Measurements from ENCODE around the gene IRAK4.

Gene IRAK4

GRCh38 chr12:43766291-43766690, 7.5 kb downstream of the IRAK4 start:
- no peak for DNase-seq (ENCODE audit: low read depth in 2 of 2)

- DNase-seq (ENCODE audit: low read depth in 2 of 2), result no peak
Measured at GRCh38 chr12:43776498-43776897, 17.7 kb downstream of the IRAK4 start.

- no peak for DNase-seq (ENCODE audit: low read depth in 2 of 2)
Measured at GRCh38 chr12:43786899-43787693, 28.3 kb downstream of the IRAK4 start.

- no peak for DNase-seq (ENCODE audit: low read depth in 2 of 2)
Measured at GRCh38 chr12:43789941-43790340, 31.2 kb downstream of the IRAK4 start.

GRCh38 chr12:43795716-43796280, 37.0 kb downstream of the IRAK4 start:
- DNase-seq (ENCODE audit: low read depth in 2 of 2), result no peak

- DNase-seq (ENCODE audit: low read depth in 2 of 2), result no peak
Measured at GRCh38 chr12:43797561-43798217, 38.9 kb downstream of the IRAK4 start.

- DNase-seq (ENCODE audit: low read depth in 2 of 2), result no peak
Measured at GRCh38 chr12:43805149-43805859, 46.6 kb downstream of the IRAK4 start.

- peak; percentile 64 to 70 for DNase-seq (ENCODE audit: low read depth in 2 of 2)
Measured at GRCh38 chr12:43805860-43806736, 47.3 kb downstream of the IRAK4 start, which contains the start of gene TWF1. Gene TWF1, minus strand, starts transcription at chr12:43806317. Its CDS starts 72 bp downstream, at chr12:43806245.

- DNase-seq (ENCODE audit: low read depth in 2 of 2), result no peak
Measured at GRCh38 chr12:43806737-43807072, 48.0 kb downstream of the IRAK4 start.

GRCh38 chr12:43807386-43807785, 48.6 kb downstream of the IRAK4 start:
- DNase-seq (ENCODE audit: low read depth in 2 of 2), result no peak

GRCh38 chr12:43812057-43812456, 53.3 kb downstream of the IRAK4 start:
- no peak for DNase-seq (ENCODE audit: low read depth in 2 of 2)

- DNase-seq (ENCODE audit: low read depth in 2 of 2), result no peak
Measured at GRCh38 chr12:43812926-43813325, 54.2 kb downstream of the IRAK4 start.

GRCh38 chr12:43815416-43815815, 56.7 kb downstream of the IRAK4 start:
- DNase-seq (ENCODE audit: low read depth in 2 of 2), result no peak

- DNase-seq (ENCODE audit: low read depth in 2 of 2), result no peak
Measured at GRCh38 chr12:43816168-43816567, 57.4 kb downstream of the IRAK4 start.

- no peak for DNase-seq (ENCODE audit: low read depth in 2 of 2)
Measured at GRCh38 chr12:43824207-43824775, 65.5 kb downstream of the IRAK4 start.

- DNase-seq (ENCODE audit: low read depth in 2 of 2), result no peak
Measured at GRCh38 chr12:43826681-43827080, 67.9 kb downstream of the IRAK4 start.

- DNase-seq (ENCODE audit: low read depth in 2 of 2), result no peak
Measured at GRCh38 chr12:43827093-43827492, 68.3 kb downstream of the IRAK4 start.

GRCh38 chr12:43832463-43833168, 73.9 kb downstream of the IRAK4 start:
- DNase-seq (ENCODE audit: low read depth in 2 of 2), result no peak

- DNase-seq (ENCODE audit: low read depth in 2 of 2), result no peak
Measured at GRCh38 chr12:43835264-43835655, 76.5 kb downstream of the IRAK4 start.

All from stimulated activated CD8-positive, alpha-beta memory T cell treated with anti-CD3 and anti-CD28 coated beads, Interleukin-2, amount 100 ng/mL, for 1 hour (primary cell).